ENCODE data around the gene ATP5MK. TPM values are rescaled to one million over a fixed set of nuclear protein-coding genes. Genes with fewer than 3 reads are reported as not detected.

ATP5MK gene
- total RNA-seq, 1 experiment from 2014 or later, result 307 TPM

- TF ChIP-seq ZNF532 (CRISPR knock-in tag; IDR thresholded peaks at IDR 0.05; ENCODE audit: borderline replicate concordance), result no peak
- peak; percentile 29; the same call in 1 of the 2 replicates for TF ChIP-seq MYBL2 (CRISPR knock-in tag; IDR thresholded peaks at IDR 0.05)
- TF ChIP-seq CREM (CRISPR knock-in tag; IDR thresholded peaks at IDR 0.05), result peak; percentile 85; the same call in 1 of the 2 replicates
- TF ChIP-seq SMAD3 (CRISPR knock-in tag; IDR thresholded peaks at IDR 0.05; ENCODE audit: borderline replicate concordance), result no peak; the same call in 1 of the 2 replicates
- no peak for TF ChIP-seq PRRX2 (CRISPR knock-in tag; IDR thresholded peaks at IDR 0.05)
- peak; percentile 99 for TF ChIP-seq FOXK1 (CRISPR knock-in tag; IDR thresholded peaks at IDR 0.05)
- TF ChIP-seq AR (CRISPR knock-in tag; IDR thresholded peaks at IDR 0.05), result no peak
- TF ChIP-seq ZNF512 (CRISPR knock-in tag; IDR thresholded peaks at IDR 0.05; ENCODE audit: borderline replicate concordance), result no peak
- peak; percentile 93 for TF ChIP-seq SP1 (CRISPR knock-in tag; conservative IDR thresholded peaks at IDR 0.05)
- TF ChIP-seq E2F1 (CRISPR knock-in tag; IDR thresholded peaks at IDR 0.05), result no peak
- TF ChIP-seq ATF1 (CRISPR knock-in tag; IDR thresholded peaks at IDR 0.05), result 0 out of 2 replicates have a peak, but pooled peaks have one; percentile 26
- TF ChIP-seq ZNF121 (CRISPR knock-in tag; IDR thresholded peaks at IDR 0.05), result no peak
- TF ChIP-seq ZNF425 (CRISPR knock-in tag; conservative IDR thresholded peaks at IDR 0.05), result no peak
- no peak for TF ChIP-seq OVOL2 (CRISPR knock-in tag; IDR thresholded peaks at IDR 0.05; ENCODE audit: borderline replicate concordance)
- no peak for TF ChIP-seq JAZF1 (CRISPR knock-in tag; IDR thresholded peaks at IDR 0.05)
- no peak for TF ChIP-seq STAT6 (CRISPR knock-in tag; conservative IDR thresholded peaks at IDR 0.05; ENCODE audit: low read depth)
- no peak for TF ChIP-seq ATF2 (CRISPR knock-in tag; IDR thresholded peaks at IDR 0.05; ENCODE audit: borderline replicate concordance, low read depth)
- TF ChIP-seq ZNF281 (CRISPR knock-in tag; IDR thresholded peaks at IDR 0.05), result no peak
Measured at GRCh38 chr10:103396067-103396788, at the start of gene ATP5MK, which contains the start of gene PDCD11 (continued).
